HCT116 (cell line): ENCODE data around the gene UBR3.

ENCODE experiments used
- ELF1 ChIP-seq: IDR thresholded peaks from 2 replicates; pipeline ENCODE4 v1.6.1; 2012; ENCODE audit warnings: low read depth, borderline replicate concordance
- EZH2 ChIP-seq: fragments of 200-600 bp; sonication (generic); IDR thresholded peaks from 2 replicates; pipeline ENCODE4 v1.6.1; 2017; ENCODE audit warnings: antibody characterized with exemption, mixed run types
- SRF ChIP-seq: IDR thresholded peaks from 2 replicates; pipeline ENCODE4 v1.6.1; 2012; ENCODE audit warnings: low read depth
- TF ChIP-seq, protein P1 (sequence below): IDR thresholded peaks from 2 replicates; pipeline ENCODE4 v1.6.1; 2012
- TF ChIP-seq, protein P2 (sequence below): IDR thresholded peaks from 2 replicates; pipeline ENCODE4 v1.6.1; 2012; ENCODE audit warnings: low read depth

DNA sequence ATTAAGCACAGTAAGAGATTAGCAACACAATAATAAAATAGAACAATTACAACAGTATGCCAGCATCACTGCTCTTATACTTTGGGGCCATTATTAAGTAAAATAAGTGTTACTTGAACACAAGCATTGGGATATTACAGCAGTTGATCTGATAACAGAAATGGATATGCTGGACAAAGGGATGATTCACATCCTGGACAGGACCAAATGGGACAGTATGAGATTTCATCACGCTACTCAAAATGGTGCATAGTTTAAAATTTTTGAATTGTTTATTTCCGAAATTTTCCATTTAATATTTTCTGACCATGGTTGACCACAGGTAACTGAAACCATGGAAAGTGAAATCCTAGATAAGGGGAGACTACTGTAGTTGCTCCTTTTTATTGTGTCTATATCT is 138.2 kb downstream of the UBR3 start:
- TF ChIP-seq, protein P1, sequence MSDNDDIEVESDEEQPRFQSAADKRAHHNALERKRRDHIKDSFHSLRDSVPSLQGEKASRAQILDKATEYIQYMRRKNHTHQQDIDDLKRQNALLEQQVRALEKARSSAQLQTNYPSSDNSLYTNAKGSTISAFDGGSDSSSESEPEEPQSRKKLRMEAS, result no peak
- TF ChIP-seq EZH2 (no peak), ELF1 (no peak), SRF (no peak)
- TF ChIP-seq, protein P2, sequence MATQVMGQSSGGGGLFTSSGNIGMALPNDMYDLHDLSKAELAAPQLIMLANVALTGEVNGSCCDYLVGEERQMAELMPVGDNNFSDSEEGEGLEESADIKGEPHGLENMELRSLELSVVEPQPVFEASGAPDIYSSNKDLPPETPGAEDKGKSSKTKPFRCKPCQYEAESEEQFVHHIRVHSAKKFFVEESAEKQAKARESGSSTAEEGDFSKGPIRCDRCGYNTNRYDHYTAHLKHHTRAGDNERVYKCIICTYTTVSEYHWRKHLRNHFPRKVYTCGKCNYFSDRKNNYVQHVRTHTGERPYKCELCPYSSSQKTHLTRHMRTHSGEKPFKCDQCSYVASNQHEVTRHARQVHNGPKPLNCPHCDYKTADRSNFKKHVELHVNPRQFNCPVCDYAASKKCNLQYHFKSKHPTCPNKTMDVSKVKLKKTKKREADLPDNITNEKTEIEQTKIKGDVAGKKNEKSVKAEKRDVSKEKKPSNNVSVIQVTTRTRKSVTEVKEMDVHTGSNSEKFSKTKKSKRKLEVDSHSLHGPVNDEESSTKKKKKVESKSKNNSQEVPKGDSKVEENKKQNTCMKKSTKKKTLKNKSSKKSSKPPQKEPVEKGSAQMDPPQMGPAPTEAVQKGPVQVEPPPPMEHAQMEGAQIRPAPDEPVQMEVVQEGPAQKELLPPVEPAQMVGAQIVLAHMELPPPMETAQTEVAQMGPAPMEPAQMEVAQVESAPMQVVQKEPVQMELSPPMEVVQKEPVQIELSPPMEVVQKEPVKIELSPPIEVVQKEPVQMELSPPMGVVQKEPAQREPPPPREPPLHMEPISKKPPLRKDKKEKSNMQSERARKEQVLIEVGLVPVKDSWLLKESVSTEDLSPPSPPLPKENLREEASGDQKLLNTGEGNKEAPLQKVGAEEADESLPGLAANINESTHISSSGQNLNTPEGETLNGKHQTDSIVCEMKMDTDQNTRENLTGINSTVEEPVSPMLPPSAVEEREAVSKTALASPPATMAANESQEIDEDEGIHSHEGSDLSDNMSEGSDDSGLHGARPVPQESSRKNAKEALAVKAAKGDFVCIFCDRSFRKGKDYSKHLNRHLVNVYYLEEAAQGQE, result no peak
